AML-193 (cell line): ENCODE data around the gene ASIC3.

ENCODE experiments used
- DNase-seq, 2 experiments: peaks; one replicate each; lab custom pipeline; 2025; lab: John Stamatoyannopoulos, UW

ASIC3 gene

DNA sequence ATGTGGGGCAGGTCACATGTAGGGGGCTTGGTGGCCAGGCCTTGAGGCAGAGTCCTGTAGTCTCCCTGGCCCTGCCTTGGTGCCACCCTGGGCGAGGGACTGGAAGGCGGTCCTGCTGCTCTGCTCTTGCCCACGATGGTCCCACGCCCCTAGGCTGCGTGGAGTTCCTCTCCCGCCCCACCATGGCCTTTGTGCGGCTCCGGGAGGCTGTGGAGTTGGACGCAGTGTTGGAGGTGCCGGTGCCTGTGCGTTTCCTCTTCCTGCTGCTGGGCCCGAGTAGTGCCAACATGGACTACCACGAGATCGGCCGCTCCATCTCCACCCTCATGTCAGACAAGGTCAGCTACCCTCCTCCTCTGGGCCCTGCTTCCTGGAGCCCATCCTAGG lies 22.2 kb downstream of the ASIC3 start:
- DNase-seq, result no peak

DNA sequence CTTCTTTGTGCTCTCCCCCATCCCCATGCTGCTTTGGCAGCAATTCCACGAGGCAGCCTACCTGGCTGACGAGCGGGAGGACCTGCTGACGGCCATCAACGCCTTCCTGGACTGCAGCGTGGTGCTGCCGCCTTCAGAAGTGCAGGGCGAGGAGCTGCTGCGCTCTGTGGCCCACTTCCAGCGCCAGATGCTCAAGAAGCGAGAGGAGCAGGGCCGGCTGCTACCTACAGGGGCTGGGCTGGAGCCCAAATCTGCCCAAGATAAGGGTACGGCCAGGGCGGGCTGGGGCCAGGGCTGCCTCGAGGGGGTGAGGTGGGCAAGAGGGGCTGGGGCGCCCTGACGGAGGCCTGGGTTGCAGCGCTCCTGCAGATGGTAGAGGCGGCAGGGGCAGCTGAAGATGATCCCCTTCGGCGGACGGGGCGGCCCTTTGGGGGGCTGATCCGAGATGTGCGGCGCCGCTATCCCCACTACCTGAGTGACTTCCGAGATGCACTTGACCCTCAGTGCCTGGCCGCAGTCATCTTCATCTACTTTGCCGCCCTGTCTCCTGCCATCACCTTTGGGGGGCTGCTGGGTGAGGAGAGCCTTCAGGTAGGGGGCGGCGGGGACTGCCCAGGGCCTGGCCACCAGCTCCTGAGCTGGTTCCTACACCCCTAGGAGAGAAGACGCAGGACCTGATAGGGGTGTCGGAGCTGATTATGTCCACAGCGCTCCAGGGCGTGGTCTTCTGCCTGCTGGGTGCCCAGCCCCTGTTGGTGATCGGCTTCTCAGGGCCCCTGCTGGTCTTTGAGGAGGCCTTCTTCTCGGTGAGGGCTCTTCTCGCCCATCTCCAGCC lies 22.9 kb downstream of the ASIC3 start:
- no peak for DNase-seq

DNA sequence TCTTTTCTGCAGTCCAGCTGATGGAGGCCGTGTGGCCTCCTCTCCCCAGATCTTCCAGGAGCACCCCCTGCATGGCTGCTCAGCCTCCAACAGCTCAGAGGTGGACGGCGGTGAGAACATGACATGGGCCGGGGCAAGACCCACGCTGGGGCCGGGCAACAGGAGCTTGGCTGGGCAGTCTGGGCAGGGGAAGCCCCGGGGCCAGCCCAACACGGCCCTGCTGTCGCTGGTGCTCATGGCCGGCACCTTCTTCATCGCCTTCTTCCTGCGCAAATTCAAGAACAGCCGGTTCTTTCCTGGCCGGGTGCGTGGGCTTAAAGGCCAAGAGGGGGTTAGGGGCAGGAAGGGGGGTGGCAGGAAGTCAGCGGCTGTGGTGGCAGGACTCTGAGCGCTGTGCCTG lies 25.7 kb downstream of the ASIC3 start:
- no peak for DNase-seq

DNA sequence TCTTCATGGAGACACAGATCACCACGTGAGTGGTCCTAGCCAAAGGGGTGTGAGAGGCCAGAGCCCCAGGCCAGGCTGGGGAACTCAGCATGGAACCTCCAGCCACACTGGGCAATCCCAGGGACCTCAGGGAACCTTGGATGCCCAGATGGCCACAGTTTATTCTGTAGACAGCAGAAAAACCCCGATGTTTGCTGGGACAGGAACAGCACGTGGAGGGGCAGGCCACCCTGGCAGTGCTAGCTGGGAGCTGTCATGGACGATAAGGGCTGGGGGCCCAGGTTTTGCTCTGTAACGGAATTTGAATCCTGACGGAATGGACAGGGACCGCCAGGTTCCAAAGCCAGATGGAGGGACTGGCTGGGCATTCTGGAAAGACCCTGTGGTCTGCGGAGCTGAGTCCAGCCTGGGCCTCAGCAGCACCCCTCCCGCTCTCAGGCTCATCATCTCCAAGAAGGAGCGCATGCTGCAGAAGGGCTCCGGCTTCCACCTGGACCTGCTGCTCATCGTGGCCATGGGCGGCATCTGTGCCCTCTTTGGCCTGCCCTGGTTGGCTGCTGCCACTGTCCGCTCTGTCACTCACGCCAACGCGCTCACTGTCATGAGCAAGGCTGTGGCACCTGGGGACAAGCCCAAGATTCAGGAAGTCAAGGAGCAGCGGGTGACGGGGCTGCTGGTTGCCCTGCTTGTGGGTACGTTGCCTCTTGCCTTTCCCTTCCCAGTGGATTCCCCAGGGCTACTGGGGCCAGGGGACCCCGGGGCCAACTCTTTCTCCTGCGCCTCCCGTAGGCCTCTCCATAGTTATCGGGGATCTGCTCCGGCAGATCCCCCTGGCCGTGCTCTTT lies 26.7 kb downstream of the ASIC3 start:
- DNase-seq, result no peak

DNA sequence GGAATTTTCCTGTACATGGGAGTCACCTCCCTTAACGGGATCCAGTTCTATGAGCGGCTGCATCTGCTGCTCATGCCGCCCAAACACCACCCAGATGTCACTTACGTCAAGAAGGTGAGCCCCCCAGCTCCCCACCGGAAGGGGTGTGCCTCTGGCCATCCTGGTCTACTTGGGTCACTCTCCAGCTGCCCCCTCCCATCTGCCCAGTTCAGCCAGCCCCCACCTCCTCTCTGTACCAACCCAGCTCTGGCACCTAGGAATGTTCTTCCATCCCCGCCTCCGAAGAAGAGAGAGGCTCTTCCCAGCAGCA lies 27.3 kb downstream of the ASIC3 start:
- DNase-seq, result no peak

DNA sequence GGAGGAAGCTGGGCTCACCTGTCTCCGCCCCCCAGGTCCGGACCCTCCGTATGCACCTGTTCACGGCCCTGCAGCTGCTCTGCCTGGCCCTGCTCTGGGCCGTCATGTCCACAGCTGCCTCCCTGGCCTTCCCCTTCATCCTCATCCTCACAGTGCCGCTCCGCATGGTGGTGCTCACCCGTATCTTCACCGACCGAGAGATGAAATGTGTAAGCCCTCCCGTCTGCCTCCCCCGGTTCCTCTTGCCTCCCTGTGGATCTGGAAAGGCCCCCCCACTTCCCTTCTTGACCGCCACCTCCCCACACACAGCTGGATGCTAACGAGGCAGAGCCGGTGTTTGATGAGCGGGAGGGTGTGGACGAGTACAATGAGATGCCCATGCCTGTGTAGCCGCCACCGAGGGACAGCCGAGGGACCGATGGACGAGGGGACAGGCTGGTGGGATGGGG lies 27.7 kb downstream of the ASIC3 start:
- no peak for DNase-seq

DNA sequence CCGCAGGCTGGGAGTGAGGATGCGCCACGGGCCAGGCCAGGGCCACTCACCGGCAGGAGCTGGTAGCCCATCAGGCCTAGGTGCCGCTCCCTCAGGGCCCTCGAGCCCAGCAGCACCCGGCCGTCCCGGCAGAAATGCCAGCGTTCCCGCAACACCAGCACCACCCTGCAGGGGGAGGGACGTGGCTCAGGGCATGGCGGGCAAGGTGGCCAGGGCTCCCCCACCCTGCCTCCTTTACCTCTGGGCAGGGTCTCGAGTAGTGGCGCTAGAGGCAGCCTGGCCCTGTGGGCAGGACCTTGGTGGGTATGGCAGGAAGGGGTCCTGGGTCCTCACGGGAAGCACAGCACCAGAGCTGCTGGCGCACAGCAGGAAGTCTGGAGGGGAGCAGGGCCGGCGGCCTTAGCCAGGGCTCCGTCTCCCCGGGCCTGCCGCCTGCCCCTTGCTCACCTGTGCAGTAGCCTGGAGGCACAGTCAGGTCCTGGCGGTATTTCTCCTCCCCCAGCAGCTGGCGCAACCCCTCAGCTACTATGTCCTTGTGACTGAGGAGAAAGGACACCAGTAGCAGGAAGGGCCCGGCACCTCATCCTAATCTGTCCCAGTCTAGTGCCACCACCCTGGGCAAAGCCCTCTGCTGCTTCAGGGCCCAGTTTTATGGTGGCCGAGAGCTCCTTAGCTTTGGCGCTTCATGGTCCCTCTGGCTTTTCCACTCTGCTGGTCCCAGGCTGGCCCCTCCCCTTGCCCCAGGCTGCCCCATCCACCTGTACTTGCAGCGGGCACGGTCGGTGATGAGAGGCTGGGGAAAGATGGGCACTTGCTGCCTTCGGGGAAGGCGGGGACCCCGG lies 28.8 kb downstream of the ASIC3 start:
- no peak for DNase-seq

DNA sequence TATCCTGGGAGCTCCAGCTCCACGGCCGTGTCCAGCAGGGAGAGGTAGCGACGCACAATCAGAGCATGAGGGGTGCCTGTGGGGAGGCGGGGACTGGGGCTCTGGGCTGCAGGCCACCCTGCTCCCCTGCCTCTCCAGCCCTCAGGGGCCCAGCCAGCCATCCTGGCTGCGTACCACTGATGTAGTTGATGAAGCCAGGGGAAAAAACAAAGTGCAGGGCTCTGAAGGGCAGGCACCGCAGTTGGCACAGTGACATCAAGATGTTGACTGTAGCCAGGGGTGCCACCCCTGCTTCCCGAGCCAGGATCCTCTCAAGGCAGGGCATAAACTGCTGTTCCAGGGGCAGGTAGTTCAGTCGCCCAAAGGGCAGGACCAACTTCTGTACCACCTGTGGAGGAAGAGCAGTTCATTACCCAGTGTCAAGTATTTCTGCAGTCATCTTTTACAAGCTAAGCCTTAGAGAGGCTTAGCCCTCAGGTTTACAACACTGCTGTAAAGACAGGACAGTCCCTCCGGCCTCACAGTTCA lies 29.4 kb downstream of the ASIC3 start:
- no peak for DNase-seq

DNA sequence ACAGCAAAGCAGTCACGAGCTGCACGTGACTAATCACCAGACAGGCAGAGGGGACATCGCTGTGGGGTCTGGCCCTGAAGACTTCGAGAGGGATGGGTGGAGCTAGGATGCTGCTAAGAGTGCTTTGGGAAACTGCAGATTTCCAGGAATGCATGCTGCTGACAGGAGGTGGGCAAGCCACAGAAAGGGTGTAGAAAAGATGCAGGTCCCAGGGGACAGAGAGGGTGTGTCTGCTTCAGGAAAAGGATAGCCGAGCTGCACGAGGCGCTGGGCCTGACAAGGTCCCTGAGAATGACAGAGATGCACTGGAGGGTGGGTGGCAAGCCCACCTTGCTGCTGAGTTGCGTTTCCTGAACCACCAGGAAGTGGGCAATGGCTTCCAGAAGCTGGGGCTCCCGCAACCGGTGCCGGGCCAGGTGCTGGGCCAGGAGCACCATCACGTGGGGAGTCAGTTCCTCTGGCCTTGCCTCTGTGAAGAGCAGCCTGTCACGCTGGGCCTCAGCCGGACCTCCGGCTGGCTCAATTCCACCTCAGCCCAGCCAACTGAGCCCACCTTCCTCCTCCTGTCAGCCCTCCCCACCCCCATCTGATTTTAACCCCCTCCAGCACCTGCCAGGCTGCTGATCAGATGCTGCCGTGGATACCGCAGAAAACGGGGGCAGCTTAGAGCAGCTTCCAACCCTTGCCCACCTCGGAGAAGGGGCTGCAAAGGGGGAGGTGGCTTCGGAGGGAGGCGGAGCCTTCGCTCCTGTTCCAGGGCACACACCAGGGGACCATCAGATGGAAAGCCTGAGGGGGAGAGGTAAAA lies 30.1 kb downstream of the ASIC3 start:
- DNase-seq, result no peak

DNA sequence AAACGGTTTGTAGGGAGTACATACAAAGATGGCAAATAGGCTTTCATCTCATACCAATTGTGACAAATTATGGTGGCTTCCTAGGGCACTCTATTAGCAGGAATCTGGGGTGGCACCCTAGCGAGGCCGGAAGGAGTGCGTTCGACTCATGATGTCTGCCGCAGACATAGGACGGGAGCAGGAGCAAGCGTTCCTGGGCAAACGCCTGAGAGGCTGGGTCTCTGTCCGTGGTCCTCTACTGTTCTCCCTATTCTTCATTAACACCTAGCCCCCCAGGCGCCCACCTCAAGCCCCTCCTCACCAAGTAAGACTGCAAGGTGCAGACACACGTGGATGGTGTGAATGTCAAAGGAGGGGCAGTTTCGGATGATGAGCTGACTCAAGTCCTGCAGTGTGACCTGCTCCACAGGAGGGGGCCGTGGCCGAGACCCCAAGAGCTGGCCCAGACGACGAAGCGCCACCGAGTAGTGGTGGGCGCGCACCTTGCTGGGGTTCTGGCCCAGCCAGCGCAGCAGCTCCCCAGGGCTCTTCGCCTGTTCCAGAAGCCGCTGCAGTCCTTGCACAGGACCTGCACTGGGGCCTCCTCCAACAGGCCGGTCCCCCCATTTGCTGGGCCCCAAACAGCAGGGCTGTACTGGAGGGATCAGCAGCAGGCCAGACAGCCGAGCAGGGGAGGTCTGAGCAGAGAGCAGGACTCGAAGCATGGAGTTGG lies 31.0 kb downstream of the ASIC3 start:
- DNase-seq, result no peak

DNA sequence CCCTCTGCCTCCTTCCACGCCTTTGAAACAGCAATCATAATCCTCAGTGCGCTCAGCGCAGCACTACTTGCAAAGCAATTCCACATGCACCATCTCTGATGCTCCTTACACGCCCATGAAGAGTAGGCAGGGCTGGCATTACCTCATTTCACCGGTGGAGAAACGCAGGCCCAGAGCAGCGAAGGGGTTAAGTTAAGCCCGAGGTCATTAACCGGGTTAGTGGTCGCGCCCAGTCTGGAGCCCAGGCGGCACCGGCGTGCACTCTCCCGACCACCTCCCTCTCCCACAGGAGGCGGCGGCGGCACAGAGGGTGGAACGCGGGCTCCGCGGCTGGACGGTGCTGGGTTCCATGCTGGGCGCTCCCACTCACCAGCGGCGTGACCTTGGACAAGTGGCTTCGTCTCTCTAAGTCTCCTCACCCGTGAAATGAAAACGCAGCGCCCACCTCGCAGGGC lies 31.8 kb downstream of the ASIC3 start:
- no peak for DNase-seq

DNA sequence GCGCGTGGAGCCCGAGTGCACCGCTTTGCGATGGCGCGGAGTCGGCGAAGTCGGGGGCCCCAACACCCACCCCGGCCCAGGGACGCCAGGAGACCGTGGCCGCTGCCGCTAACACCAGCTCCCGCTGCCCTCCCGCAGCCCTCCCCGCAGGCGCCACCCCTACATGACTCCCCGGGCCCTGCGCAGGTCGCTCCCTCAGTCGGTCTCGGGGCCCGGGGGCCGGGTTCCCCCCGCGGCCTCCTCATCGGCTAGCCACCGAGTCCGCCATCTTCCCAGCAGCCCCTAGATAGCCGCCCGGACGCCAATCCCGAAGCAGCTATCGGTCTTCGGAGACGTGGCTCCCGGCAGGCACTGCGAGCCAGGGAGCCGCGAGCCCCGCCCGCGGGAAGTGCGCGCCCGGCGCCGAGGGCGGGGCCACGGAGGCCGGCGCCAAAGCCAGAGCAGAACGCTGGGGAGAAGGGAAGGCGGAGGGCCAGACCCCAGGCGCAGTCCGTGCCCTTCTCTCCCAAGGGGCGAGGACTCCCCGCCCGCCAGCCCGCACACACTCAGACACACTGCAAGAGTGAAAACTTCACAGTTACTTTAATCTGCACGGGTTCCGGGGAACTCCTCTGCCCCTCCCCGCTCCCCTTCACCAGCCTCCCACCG lies 32.3 kb downstream of the ASIC3 start, which contains the start of gene FASTK:
FASTK (minus strand) TSS at position 288 of the 648 bp plus-strand sequence; CDS start at position 245, 43 bp downstream.
- peak; percentile 71 to 73 for DNase-seq

DNA sequence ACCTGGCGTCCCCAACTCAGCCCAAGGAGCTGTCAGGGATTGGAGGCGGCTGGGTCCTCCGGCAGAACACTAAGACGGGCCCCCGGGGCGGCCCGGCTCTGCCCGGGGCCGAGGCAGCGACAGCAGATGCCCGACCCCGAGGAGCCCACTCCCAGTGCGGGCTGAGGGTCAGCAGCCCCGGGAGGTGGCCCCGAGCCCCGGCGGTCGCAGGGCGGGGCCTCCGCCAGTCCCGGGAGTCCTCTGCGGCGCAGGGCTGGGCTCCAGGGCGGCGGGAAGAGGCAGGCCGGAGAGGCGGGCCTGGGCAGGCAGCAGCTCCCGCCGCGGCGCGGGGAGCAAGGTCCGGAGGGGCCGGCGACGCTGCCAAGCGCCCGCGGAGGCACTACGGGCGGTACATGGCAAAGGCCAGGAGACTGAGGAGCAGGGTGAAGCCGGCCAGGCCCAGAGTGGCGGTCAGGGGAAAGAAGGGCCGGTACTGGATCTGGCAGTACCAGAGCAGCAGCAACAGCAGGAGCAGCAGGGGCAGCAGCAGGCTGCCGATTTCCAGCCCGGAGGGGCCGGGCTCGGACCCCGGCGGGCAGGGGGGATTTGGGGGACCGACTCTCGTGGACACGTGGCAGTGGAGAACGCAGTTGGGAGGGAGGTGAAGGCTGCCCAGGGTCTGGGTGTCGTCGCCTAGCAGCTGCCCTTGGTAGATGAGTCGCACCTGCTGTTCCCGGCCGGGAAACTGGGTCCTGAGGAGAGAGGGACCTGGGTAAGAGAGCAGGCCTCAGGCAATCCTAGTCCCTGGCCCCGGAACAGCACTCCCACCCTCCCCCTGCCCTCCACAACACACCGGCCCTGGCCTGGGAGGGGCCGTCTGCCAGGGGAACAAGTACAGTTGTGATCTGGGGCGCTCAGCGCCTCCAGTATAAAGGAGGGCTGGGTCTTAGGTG lies 33.1 kb downstream of the ASIC3 start:
- DNase-seq, result no peak

DNA sequence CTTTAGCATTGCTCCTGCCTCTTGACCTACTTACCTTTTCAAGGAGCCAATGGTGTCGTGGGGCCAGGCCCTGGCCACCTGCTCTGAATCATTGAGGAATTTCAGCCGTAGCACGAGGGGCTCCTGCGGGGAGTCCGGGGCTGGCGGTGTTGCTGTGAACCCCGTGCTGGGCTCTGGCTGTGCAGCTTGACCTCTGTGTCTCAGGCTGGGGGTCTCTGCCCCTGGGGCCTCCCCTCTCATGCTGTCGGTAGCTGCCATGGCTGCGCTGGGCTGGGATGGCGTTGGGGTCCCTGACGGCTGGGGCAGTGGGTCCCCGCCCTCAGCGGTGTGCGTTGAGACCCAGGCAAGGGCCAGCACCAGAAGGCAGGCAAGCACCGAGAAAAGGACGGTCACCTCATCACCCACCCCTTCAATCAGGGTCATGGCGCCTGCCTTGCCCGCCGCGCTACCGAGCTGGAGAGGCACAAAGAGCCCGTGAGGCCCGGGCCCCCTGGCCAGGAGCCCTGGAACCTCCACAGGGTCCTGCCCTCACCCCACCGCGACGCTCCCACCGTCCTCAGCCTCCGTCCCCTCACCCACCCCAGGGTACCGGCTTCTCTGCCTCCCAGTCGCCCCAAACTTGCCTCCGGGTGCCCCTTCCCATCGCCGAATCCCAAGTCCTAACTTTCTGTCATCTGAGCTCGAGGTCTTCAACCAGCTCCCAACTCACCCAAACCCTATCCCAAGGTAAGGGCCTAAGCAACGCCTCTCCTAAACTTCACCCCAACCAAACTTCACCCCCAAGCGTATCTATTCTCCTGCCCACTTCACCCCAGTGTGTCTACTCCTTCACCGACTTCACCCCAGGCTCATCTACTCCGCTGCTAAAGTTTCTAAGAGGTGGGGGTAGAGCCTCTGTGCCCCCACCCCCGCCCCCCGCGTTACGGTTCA lies 34.1 kb downstream of the ASIC3 start:
- no peak for DNase-seq

DNA sequence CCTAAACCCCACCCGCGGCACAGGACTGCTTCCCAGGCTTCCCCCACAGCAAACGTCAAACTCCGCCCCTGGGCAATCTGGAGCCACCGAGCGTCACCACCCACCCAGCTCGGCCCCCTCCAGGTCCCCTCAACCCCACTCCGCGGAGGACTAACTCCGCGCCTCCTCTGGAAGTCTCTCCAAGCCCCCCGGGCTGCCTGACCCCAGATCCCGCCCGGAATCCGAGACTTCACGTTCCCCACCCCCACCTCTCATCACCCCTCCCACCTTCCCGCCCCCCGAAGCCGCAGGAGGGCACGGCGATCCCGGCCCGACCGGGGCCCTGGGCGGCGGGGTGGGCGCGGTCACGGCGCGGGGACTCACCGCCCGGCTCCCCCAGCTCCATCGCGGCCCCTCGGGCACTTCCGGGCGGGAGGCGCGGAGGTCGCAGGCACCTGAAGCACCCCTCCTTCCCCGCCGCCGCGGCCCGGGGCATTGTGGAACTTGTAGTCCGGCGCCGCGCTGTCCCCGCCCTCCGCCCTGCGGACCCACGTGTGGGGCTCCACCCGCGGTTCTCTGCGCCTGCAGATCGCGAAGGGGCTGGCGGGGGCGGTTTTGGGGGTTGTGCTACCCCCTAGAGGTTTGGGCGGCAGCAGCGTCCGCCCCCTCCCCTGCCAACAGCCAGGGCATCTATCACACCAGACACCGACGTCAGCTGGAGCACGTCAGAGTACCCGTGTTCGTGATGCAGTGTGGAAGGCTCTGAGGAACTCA lies 34.9 kb downstream of the ASIC3 start, which contains the start of gene TMUB1:
TMUB1 (minus strand) TSS at position 423 of the 753 bp plus-strand sequence. CDS start 930 bp downstream, outside the sequence.
- DNase-seq, result peak; percentile 43 to 45

DNA sequence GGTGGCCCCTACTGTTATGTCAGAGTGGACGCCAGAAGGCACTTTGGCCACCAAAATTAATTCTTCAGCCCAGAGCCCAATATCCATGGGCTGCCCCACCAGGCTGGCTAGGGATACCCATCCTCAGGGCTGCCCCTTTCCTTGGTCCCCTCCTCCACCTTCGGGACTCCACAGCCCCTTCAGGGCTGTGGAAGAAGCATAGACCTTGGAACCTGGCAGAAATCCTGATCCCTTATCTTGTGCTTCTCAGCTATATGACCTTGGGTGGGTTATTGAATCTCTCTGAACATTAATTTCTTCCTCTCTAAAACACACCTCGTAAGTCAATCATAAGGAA lies 35.5 kb downstream of the ASIC3 start:
- DNase-seq, result no peak

DNA sequence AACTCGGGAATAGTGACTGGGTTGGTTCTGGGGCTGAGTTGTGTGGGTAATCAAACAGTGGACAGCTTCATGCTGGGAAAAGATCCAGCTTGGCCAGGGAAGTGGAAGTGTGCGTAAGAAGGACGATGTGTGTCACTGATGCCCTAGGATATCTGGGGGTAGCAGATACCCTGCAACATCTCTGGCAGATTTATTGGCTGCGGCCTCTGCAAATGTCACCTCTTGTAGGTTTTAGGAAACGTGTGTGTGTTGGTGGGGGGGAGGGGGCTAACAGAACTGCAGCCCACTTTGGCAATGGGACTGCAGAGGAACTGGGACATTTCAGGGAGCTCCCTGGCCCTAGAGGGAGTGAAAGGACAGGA lies 37.0 kb downstream of the ASIC3 start:
- DNase-seq, result no peak
